ENCODE data around the gene ZNF582.

GRCh38 chr19:56441206-56441792 is 48.0 kb upstream of the ZNF582 start:
- TF ChIP-seq TCF4 (CRISPR knock-in tag; IDR thresholded peaks at IDR 0.05; ENCODE audit: borderline replicate concordance) (no peak), ARNTL (CRISPR knock-in tag; IDR thresholded peaks at IDR 0.05; ENCODE audit: borderline replicate concordance, low read depth) (no peak), BACH2 (CRISPR knock-in tag; IDR thresholded peaks at IDR 0.05; ENCODE audit: borderline replicate concordance) (no peak)
